ENCODE results near the gene NDE1. TPM values are rescaled to one million over a fixed set of nuclear protein-coding genes. Genes with fewer than 3 reads are reported as not detected.
A peak's percentile ranks its signal among the peaks of the same experiment; 100 is the strongest.
"Not testable (repeated sequence)": the region's sequence is repeated elsewhere in the genome, so short reads cannot be mapped to it uniquely, and the experiment has no call there.

The NDE1 gene
- 100 to 1,000 TPM; 150 to 161 TPM for total RNA-seq

- CTCF ChIA-PET, result interaction anchor here (1.0 kb wide), 1 partner anchor 8 kb away, joined by 3 read pairs; the partner anchor contains the start of gene MARF1
- H3K36me3 Mint-ChIP-seq (ENCODE audit: low read depth), result peaks cover 11% of the 10 kb centered on the region
- intact Hi-C loops (cut with micrococcal nuclease), result no loop called here
- H3K9me3 Mint-ChIP-seq, result no peaks in the 10 kb centered on the region
- H3K4me1 Mint-ChIP-seq (ENCODE audit: low read depth), result peaks cover 42% of the 10 kb centered on the region
- H3K27ac Mint-ChIP-seq, result peak within 1 kb of the TSS; percentile 99
- peak; percentile 92 for DNase-seq
- no peaks in the 10 kb centered on the region for H3K27me3 Mint-ChIP-seq (ENCODE audit: low read depth)
- H3K4me3 Mint-ChIP-seq, result peak within 1 kb of the TSS; percentile 100
These were observed at the start of gene NDE1 for GRCh38 chr16:15650019-15650697. TSS of gene NDE1 (plus strand) at chr16:15650245. CDS start at chr16:15664779, 14,534 bp downstream.

- peaks cover 51% of the 10 kb centered on the region for H3K36me3 Mint-ChIP-seq (ENCODE audit: low read depth)
- no peak for DNase-seq
These were observed 48.7 kb upstream of the NDE1 start for GRCh38 chr16:15601212-15601879.

GRCh38 chr16:15602285-15603044 lies 47.6 kb upstream of the NDE1 start:
- intact Hi-C loops (cut with micrococcal nuclease), result no loop called here
- Mint-ChIP-seq H3K9me3 (no peaks in the 10 kb centered on the region), H3K4me3 (no peak overlapping the region), H3K27ac (peak overlapping the region; percentile 14), H3K36me3 (ENCODE audit: low read depth) (peaks cover 49% of the 10 kb centered on the region), H3K4me1 (ENCODE audit: low read depth) (peaks cover 5% of the 10 kb centered on the region), H3K27me3 (ENCODE audit: low read depth) (no peaks in the 10 kb centered on the region)
- no peak for DNase-seq
- CTCF ChIA-PET, result no interaction called here

More at GRCh38 chr16:15601212-15601879, 48.7 kb upstream of the NDE1 start:
- intact Hi-C loops (cut with micrococcal nuclease), result no loop called here
- H3K27ac Mint-ChIP-seq, result no peak overlapping the region
- no peaks in the 10 kb centered on the region for H3K27me3 Mint-ChIP-seq (ENCODE audit: low read depth)
- peaks cover 5% of the 10 kb centered on the region for H3K4me1 Mint-ChIP-seq (ENCODE audit: low read depth)
- CTCF ChIA-PET, result no interaction called here
- H3K4me3 Mint-ChIP-seq, result no peak overlapping the region
- H3K9me3 Mint-ChIP-seq, result no peaks in the 10 kb centered on the region

- DNase-seq, result no peak
- Mint-ChIP-seq H3K4me1 (ENCODE audit: low read depth) (no peaks in the 10 kb centered on the region), H3K9me3 (no peaks in the 10 kb centered on the region), H3K27ac (no peak overlapping the region), H3K27me3 (ENCODE audit: low read depth) (no peaks in the 10 kb centered on the region), H3K4me3 (no peak overlapping the region), H3K36me3 (ENCODE audit: low read depth) (peaks cover 46% of the 10 kb centered on the region)
- CTCF ChIA-PET, result no interaction called here
- intact Hi-C loops (cut with micrococcal nuclease), result no loop called here
These were observed 45.3 kb upstream of the NDE1 start for GRCh38 chr16:15604460-15605440.

GRCh38 chr16:15605839-15606517 lies 44.1 kb upstream of the NDE1 start:
- H3K36me3 Mint-ChIP-seq (ENCODE audit: low read depth), result peaks cover 46% of the 10 kb centered on the region
- no peak overlapping the region for H3K4me3 Mint-ChIP-seq
- H3K27ac Mint-ChIP-seq, result peak overlapping the region; percentile 39
- intact Hi-C loops (cut with micrococcal nuclease), result no loop called here
- CTCF ChIA-PET, result no interaction called here
- DNase-seq, result no peak
- H3K27me3 Mint-ChIP-seq (ENCODE audit: low read depth), result no peaks in the 10 kb centered on the region
- no peaks in the 10 kb centered on the region for H3K9me3 Mint-ChIP-seq
- peaks cover 4% of the 10 kb centered on the region for H3K4me1 Mint-ChIP-seq (ENCODE audit: low read depth)

GRCh38 chr16:15606518-15607220 lies 43.4 kb upstream of the NDE1 start:
- CTCF ChIA-PET, result interaction anchor here (1.0 kb wide), 1 partner anchor 23 kb away, joined by 3 read pairs; no protein-coding TSS in a partner anchor
- H3K4me3 Mint-ChIP-seq, result no peak overlapping the region
- peak overlapping the region; percentile 39 for H3K27ac Mint-ChIP-seq
- no peaks in the 10 kb centered on the region for H3K27me3 Mint-ChIP-seq (ENCODE audit: low read depth)
- peaks cover 4% of the 10 kb centered on the region for H3K4me1 Mint-ChIP-seq (ENCODE audit: low read depth)
- no peak for DNase-seq
- no peaks in the 10 kb centered on the region for H3K9me3 Mint-ChIP-seq
- peaks cover 48% of the 10 kb centered on the region for H3K36me3 Mint-ChIP-seq (ENCODE audit: low read depth)
- intact Hi-C loops (cut with micrococcal nuclease), result no loop called here

- H3K36me3 Mint-ChIP-seq (ENCODE audit: low read depth), result peaks cover 45% of the 10 kb centered on the region
- intact Hi-C loops (cut with micrococcal nuclease); DNase-seq; H3K27ac Mint-ChIP-seq; H3K4me3 Mint-ChIP-seq; H3K9me3 Mint-ChIP-seq; H3K4me1 Mint-ChIP-seq (ENCODE audit: low read depth); H3K27me3 Mint-ChIP-seq (ENCODE audit: low read depth): not testable (repeated sequence)
- CTCF ChIA-PET, result interaction anchor here (0.6 to 1.0 kb wide), 2 partner anchors 23 to 651 kb away, joined by 3 read pairs; no protein-coding TSS in a partner anchor
These were observed 42.8 kb upstream of the NDE1 start for GRCh38 chr16:15607221-15607699.

- no peak overlapping the region for H3K27ac Mint-ChIP-seq
These were observed 42.2 kb upstream of the NDE1 start for GRCh38 chr16:15607700-15608396.

GRCh38 chr16:15608398-15609285 lies 41.4 kb upstream of the NDE1 start:
- H3K27me3 Mint-ChIP-seq (ENCODE audit: low read depth), result no peaks in the 10 kb centered on the region
- DNase-seq, result no peak
- peaks cover 44% of the 10 kb centered on the region for H3K36me3 Mint-ChIP-seq (ENCODE audit: low read depth)
- intact Hi-C loops (cut with micrococcal nuclease), result no loop called here
- H3K9me3 Mint-ChIP-seq, result no peaks in the 10 kb centered on the region
- H3K4me1 Mint-ChIP-seq (ENCODE audit: low read depth), result peaks cover 4% of the 10 kb centered on the region
- no peak overlapping the region for H3K4me3 Mint-ChIP-seq
- no peak overlapping the region for H3K27ac Mint-ChIP-seq
- CTCF ChIA-PET, result interaction anchor here (1.2 to 1.5 kb wide), 2 partner anchors 34 to 36 kb away, joined by 3 read pairs; partner anchors contain the start of gene MARF1

More at GRCh38 chr16:15607700-15608396, 42.2 kb upstream of the NDE1 start:
- H3K36me3 Mint-ChIP-seq (ENCODE audit: low read depth), result peaks cover 48% of the 10 kb centered on the region
- H3K4me1 Mint-ChIP-seq (ENCODE audit: low read depth), result peaks cover 4% of the 10 kb centered on the region
- H3K4me3 Mint-ChIP-seq, result no peak overlapping the region
- no peak for DNase-seq
- intact Hi-C loops (cut with micrococcal nuclease), result no loop called here
- H3K9me3 Mint-ChIP-seq, result no peaks in the 10 kb centered on the region
- H3K27me3 Mint-ChIP-seq (ENCODE audit: low read depth), result no peaks in the 10 kb centered on the region
- CTCF ChIA-PET, result interaction anchor here (0.6 to 1.0 kb wide), 3 partner anchors 22 to 651 kb away, joined by 3 to 4 read pairs (median 3); no protein-coding TSS in a partner anchor
